ENCODE measurements around the gene IRF4.

GRCh38 chr6:398065-398464 lies 6.5 kb downstream of the IRF4 start:
- TF ChIP-seq EZH2 (optimal IDR thresholded peaks at IDR 0.05; ENCODE audit: low read depth, low read length) (no peak), EZH2phosphoT487 (IDR thresholded peaks at IDR 0.05; ENCODE audit: low read length) (no peak)
- TF ChIP-seq, protein P1, sequence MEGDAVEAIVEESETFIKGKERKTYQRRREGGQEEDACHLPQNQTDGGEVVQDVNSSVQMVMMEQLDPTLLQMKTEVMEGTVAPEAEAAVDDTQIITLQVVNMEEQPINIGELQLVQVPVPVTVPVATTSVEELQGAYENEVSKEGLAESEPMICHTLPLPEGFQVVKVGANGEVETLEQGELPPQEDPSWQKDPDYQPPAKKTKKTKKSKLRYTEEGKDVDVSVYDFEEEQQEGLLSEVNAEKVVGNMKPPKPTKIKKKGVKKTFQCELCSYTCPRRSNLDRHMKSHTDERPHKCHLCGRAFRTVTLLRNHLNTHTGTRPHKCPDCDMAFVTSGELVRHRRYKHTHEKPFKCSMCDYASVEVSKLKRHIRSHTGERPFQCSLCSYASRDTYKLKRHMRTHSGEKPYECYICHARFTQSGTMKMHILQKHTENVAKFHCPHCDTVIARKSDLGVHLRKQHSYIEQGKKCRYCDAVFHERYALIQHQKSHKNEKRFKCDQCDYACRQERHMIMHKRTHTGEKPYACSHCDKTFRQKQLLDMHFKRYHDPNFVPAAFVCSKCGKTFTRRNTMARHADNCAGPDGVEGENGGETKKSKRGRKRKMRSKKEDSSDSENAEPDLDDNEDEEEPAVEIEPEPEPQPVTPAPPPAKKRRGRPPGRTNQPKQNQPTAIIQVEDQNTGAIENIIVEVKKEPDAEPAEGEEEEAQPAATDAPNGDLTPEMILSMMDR (IDR thresholded peaks at IDR 0.05; ENCODE audit: low read length): no peak

All from MM.1S (cell line).